Endodermal cell (in vitro differentiated cells): Measurements from ENCODE around the gene KCNJ16. TPM values are rescaled to one million over a fixed set of nuclear protein-coding genes. Genes with fewer than 3 reads are reported as not detected.

Experiments used
- DNase-seq: peaks from one replicate; pipeline ENCODE4 v3.0.0-alpha.2; 2017
- H3K27ac ChIP-seq: 2 replicates; pipeline ENCODE4 v1.5.1; 2013; ENCODE audit warnings: mild to moderate bottlenecking, low read depth, low read length, moderate library complexity
- H3K27me3 ChIP-seq: 2 replicates; pipeline ENCODE4 v1.6.1; 2013; ENCODE audit warnings: mild to moderate bottlenecking, low read length, moderate library complexity; ENCODE audit not compliant: insufficient read depth, control insufficient read depth, poor library complexity, severe bottlenecking
- H3K36me3 ChIP-seq: 2 replicates; pipeline ENCODE4 v1.7.0; 2013; ENCODE audit warnings: mild to moderate bottlenecking, low read length, moderate library complexity; ENCODE audit not compliant: control insufficient read depth, insufficient read depth
- H3K4me1 ChIP-seq: one replicate; pipeline ENCODE4 v1.7.0; 2013; ENCODE audit warnings: low read length; ENCODE audit not compliant: control insufficient read depth, insufficient read depth
- H3K4me3 ChIP-seq: 2 replicates; pipeline ENCODE4 v1.5.1; 2013; ENCODE audit warnings: mild to moderate bottlenecking, low read length, moderate library complexity
- H3K9ac ChIP-seq: 2 replicates; pipeline ENCODE4 v1.6.1; 2013; ENCODE audit warnings: mild to moderate bottlenecking, low read length, moderate library complexity; ENCODE audit not compliant: poor library complexity, severe bottlenecking; ENCODE audit errors: extremely low read depth
- H3K9me3 ChIP-seq: 2 replicates; pipeline ENCODE4 v1.6.1; 2013; ENCODE audit warnings: mild to moderate bottlenecking, low read length, moderate library complexity; ENCODE audit not compliant: control insufficient read depth
- H3K27ac Mint-ChIP-seq: 2 replicates; pipeline ENCODE4 v1.8.0; 2020; ENCODE audit warnings: mixed read lengths
- H3K27me3 Mint-ChIP-seq: 2 replicates; pipeline ENCODE4 v1.8.0; 2021; ENCODE audit warnings: mild to moderate bottlenecking, mixed read lengths; ENCODE audit not compliant: insufficient read depth
- H3K36me3 Mint-ChIP-seq: 2 replicates; pipeline ENCODE4 v1.8.0; 2020; ENCODE audit warnings: low read depth, mixed read lengths
- H3K4me1 Mint-ChIP-seq: 2 replicates; pipeline ENCODE4 v1.8.0; 2020; ENCODE audit warnings: mixed read lengths
- H3K4me3 Mint-ChIP-seq: 2 replicates; pipeline ENCODE4 v1.8.0; 2020; ENCODE audit warnings: mild to moderate bottlenecking, moderate library complexity, mixed read lengths
- H3K9me3 Mint-ChIP-seq: 2 replicates; pipeline ENCODE4 v1.8.0; 2020; ENCODE audit warnings: mild to moderate bottlenecking, mixed read lengths
- WGBS, 2 experiments: methylation state at CpG; one replicate each; pipeline versions ENCODE4 v1.1.5 to v1.1.7; 2013; ENCODE audit warnings: missing lambda C conversion rate in 2 of 2, mixed read lengths in 1 of 2; ENCODE audit not compliant: insufficient coverage in 1 of 2, insufficient read length in 1 of 2; 5-methylcytosine and 5-hydroxymethylcytosine counted together
- total RNA-seq, 2 donors: library from RNA; stranded (reverse); fragmentation: NEBNext Ultra II Directional in 1 of 2; extraction: Animal tissue kit (Norgen Biotek cat#: 25700) in 1 of 2; gene quantifications; 2 replicates in 1 of 2; 3 replicates in 1 of 2; pipeline ENCODE4 v1.2.1, GENCODE V29; 2021
- TF ChIP-seq, protein P1 (sequence below): fragments of 200-600 bp; sonication (generic); conservative IDR thresholded peaks from 2 replicates; pipeline ENCODE4 v1.5.0; 2021; ENCODE audit warnings: antibody characterized with exemption, mild to moderate bottlenecking

Gene KCNJ16
- total RNA-seq, 2 donors from 2014 or later: 0.68 to 1.5 TPM

DNA sequence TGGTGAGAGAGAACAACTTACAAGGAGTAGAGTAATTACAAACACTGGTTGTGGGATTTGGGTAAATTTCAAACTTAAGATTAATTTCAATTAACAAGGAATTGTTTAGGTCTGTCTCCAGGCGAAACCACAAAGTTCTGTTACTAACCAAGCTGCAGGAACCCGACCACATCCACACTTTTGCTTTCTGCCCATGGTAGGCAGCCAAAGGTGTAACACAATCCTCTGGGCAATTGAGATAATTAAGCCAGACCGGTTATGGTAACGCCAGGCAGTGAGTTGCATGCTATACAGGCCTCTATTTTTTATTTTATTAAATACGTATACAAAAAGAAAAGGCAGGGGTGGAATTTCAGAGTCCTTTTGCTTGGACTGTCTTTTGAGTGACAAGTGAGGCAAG lies 106.4 kb downstream of the KCNJ16 start:
- Histone ChIP-seq H3K36me3 (no peaks in the 10 kb centered on the region), H3K27ac (no peak overlapping the region), H3K4me1 (no peaks in the 10 kb centered on the region), H3K4me3 (no peak overlapping the region), H3K27me3 (peaks cover 4% of the 10 kb centered on the region), H3K9me3 (no peaks in the 10 kb centered on the region), H3K9ac (no peak overlapping the region)
- WGBS, 2 experiments: 89 to 100% methylated on average over 2 to 5 of the region's 5 CpGs
- no peaks in the 10 kb centered on the region for H3K36me3 Mint-ChIP-seq
- TF ChIP-seq, protein P1, sequence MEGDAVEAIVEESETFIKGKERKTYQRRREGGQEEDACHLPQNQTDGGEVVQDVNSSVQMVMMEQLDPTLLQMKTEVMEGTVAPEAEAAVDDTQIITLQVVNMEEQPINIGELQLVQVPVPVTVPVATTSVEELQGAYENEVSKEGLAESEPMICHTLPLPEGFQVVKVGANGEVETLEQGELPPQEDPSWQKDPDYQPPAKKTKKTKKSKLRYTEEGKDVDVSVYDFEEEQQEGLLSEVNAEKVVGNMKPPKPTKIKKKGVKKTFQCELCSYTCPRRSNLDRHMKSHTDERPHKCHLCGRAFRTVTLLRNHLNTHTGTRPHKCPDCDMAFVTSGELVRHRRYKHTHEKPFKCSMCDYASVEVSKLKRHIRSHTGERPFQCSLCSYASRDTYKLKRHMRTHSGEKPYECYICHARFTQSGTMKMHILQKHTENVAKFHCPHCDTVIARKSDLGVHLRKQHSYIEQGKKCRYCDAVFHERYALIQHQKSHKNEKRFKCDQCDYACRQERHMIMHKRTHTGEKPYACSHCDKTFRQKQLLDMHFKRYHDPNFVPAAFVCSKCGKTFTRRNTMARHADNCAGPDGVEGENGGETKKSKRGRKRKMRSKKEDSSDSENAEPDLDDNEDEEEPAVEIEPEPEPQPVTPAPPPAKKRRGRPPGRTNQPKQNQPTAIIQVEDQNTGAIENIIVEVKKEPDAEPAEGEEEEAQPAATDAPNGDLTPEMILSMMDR: no peak
- no peak overlapping the region for H3K4me3 Mint-ChIP-seq
- peaks cover 26% of the 10 kb centered on the region for H3K27me3 Mint-ChIP-seq
- no peak for DNase-seq
- no peaks in the 10 kb centered on the region for H3K9me3 Mint-ChIP-seq
- no peak overlapping the region for H3K27ac Mint-ChIP-seq
- H3K4me1 Mint-ChIP-seq: peaks cover 2% of the 10 kb centered on the region

DNA sequence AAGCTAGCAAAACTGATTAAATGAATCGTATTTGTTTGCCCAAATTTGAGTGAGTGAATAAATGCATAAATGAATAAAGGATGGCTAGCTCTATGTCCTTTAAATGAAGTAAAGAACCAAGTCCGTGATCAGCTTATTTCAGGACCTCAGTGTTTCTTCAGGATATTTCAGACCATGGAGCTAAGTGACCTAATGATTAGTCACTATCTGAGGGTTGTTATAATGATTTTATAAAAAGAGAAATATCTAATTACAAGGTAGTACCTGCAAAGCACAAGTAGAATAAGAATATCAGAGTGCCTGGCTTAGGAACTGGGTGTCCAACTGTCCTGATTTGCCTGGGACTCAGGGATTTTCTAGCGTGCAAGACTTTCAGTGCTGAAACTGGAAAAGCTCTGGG lies 106.8 kb downstream of the KCNJ16 start:
- 88 to 96% methylated on average over 3 of the region's 3 CpGs for WGBS, 2 experiments
- H3K27me3 ChIP-seq: peaks cover 4% of the 10 kb centered on the region
- Mint-ChIP-seq H3K4me1 (peaks cover 7% of the 10 kb centered on the region), H3K36me3 (no peaks in the 10 kb centered on the region), H3K27ac (no peak overlapping the region), H3K27me3 (peaks cover 31% of the 10 kb centered on the region), H3K9me3 (no peaks in the 10 kb centered on the region), H3K4me3 (no peak overlapping the region)
- DNase-seq: no peak
- no peaks in the 10 kb centered on the region for H3K36me3 ChIP-seq
- TF ChIP-seq, protein P1: no peak
- H3K9ac ChIP-seq: no peak overlapping the region
- H3K9me3 ChIP-seq: no peaks in the 10 kb centered on the region
- H3K4me3 ChIP-seq: no peak overlapping the region
- no peak overlapping the region for H3K27ac ChIP-seq
- H3K4me1 ChIP-seq: no peaks in the 10 kb centered on the region

DNA sequence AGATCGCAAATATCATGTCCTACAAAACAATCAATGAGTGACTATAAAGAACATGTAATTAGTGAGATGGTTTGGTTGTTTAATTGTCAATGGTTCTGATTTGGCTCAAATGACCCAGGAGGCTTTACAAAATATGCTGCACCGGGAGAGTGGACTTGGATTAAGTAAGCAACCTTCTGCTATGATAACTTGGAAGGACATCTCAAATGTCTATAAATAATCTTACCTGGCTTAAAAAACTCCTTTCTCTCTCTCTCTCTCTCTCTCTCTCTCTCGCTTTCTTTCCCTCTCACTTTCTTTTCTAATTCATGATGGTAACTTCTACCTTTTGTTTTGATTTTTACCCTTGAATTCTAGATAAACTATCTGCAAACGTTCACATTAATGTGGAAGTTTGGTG lies 108.5 kb downstream of the KCNJ16 start:
- H3K27me3 Mint-ChIP-seq: peaks cover 39% of the 10 kb centered on the region
- 86% methylated on average over 4 of the region's 4 CpGs; no CpG with 5 or more reads in 1 of the 2 experiments for WGBS, 2 experiments
- TF ChIP-seq, protein P1: no peak

More for the DNA sequence above, 108.5 kb downstream of the KCNJ16 start:
- H3K27ac ChIP-seq: no peak overlapping the region
- Mint-ChIP-seq H3K4me3 (no peak overlapping the region), H3K9me3 (no peaks in the 10 kb centered on the region), H3K27ac (no peak overlapping the region), H3K36me3 (no peaks in the 10 kb centered on the region), H3K4me1 (peaks cover 14% of the 10 kb centered on the region)
- H3K4me3 ChIP-seq: no peak overlapping the region
- H3K27me3 ChIP-seq: peaks cover 9% of the 10 kb centered on the region
- DNase-seq: no peak
- H3K36me3 ChIP-seq: no peaks in the 10 kb centered on the region
- no peak overlapping the region for H3K9ac ChIP-seq
- no peaks in the 10 kb centered on the region for H3K9me3 ChIP-seq
- no peaks in the 10 kb centered on the region for H3K4me1 ChIP-seq
